CD4-positive, alpha-beta T cell treated with Interleukin-15 for 1 hour (primary cell): ENCODE data around the gene AKAP13.
"Not testable (repeated sequence)": the region's sequence is repeated elsewhere in the genome, so short reads cannot be mapped to it uniquely, and the experiment has no call there.

Experiments
- DNase-seq: peaks from one replicate; pipeline ENCODE4 v3.0.0-alpha.2; 2020

Gene AKAP13

DNA sequence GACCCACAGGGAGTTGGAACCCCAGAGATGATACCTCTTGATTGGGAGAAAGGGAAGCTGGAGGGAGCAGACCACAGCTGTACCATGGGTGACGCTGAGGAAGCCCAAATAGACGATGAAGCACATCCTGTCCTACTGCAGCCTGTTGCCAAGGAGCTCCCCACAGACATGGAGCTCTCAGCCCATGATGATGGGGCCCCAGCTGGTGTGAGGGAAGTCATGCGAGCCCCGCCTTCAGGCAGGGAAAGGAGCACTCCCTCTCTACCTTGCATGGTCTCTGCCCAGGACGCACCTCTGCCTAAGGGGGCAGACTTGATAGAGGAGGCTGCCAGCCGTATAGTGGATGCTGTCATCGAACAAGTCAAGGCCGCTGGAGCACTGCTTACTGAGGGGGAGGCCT, 201.1 kb downstream of the AKAP13 start:
- DNase-seq, result peak; percentile 70

GRCh38 chr15:85582131-85583079, 202.0 kb downstream of the AKAP13 start:
- DNase-seq, result peak; percentile 75

- no peak for DNase-seq
These were observed 203.0 kb downstream of the AKAP13 start for GRCh38 chr15:85583442-85583841.

DNA sequence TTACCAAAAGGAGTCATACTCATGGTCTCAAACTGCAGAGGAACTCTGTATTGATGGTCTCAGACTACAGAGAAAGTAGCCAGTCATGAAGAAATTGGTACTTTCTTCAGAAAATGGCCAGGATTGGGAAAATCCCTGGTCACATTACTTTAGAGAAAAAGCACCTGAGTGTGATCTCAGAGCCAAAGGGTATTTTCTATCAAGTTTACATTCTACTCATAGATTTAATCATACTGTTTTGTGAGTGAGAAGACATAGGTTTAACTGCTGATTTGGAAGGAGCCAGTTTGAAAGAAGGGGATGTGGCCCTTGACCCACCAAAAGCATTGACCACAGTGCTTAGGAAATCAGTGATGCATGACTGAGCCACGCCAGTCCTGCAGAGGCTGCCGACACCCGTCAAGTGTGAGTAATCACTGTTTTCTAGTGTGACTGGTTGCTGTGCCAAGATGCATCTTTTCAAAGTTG, 203.6 kb downstream of the AKAP13 start:
- DNase-seq, result peak; percentile 79

DNA sequence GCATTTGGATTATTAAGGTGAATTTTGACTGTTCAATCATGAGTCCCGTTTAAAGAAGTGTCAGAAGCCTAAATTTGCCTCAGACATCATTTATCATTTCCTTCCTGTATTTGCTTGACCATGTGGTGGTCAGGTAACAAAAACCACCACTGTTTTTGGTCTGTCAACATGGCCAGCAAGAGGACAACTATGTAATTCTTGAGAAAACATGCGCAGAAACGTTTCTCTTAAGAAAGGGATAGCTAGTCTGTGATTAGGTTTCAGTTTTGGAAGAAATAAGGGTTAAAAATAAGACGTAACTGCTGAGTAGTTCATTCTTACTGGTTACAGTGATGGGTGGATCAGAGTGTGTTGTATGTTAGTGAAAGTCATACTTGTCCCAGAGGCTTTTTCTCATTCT, 204.5 kb downstream of the AKAP13 start:
- DNase-seq, result no peak

DNA sequence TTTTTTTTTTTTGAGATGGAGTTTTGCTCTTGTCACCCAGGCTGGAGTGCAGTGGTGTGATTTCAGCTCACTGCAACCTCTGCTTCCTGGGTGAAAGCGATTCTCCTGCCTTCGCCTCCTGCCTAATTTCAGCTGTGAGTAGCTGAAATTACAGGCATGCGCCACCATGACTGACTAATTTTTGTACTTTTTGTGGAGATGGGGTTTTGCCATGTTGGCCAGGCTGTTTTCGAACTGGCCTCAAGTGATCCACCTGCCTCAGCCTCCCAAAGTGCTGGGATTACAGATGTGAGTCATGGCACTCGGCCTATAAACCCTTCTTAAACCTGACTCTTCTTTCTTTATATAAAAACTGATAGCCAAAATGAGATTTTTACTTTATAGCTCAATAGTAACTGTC, 205.8 kb downstream of the AKAP13 start:
- not testable (repeated sequence) for DNase-seq

DNA sequence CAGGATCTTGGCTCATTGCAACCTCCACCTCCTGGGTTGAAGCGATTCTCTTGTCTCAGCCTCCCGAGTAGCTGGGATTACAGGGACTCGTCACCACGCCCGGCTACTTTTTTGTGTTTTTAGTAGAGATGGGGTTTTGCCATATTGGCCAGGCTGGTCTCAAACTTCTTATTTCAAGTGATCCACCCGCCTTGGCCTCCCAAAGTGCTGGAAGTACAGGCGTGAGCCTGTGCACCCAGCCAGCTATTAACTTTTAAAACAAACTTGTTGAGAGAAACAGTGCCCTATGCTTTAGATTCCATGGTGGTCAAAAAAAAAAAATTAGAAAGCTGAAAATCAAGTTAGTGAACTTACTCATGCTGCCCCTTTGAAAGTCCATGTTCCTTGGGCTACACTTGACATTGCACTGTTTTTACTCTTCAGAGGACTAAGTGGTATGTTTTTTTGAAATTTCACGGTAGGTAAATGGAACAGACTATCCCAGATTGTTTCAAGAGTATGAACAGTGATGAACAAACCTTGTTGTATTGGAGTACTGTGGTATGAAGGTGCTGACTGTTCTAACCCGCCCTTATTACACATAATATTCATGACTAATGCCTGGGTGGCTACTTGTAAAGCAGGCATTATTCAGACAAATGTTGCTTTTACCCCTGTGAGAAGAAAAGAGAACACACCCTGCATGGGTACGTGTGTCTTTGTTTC, 207.5 kb downstream of the AKAP13 start:
- DNase-seq, result no peak

DNA sequence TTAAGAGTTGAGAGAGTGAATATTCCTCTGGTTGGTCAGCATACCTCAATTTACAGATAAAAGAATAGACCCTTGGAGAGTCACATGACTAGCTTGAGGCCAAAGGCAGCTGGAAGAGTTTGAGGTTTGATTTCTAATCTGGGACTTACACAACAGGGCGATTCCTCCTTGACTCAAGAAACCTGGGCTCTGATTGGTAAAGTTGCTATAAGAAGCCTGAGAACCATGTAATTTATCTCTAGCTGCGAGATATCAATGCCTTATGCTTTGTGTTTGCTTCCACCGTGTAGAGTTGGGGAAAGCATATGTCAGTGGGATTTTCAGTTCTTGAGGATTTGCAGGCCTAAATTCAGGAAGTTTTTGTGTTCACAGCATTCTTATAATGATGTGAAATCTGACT, 208.3 kb downstream of the AKAP13 start:
- DNase-seq, result no peak

- DNase-seq, result no peak
These were observed 209.4 kb downstream of the AKAP13 start for GRCh38 chr15:85589851-85590250.

DNA sequence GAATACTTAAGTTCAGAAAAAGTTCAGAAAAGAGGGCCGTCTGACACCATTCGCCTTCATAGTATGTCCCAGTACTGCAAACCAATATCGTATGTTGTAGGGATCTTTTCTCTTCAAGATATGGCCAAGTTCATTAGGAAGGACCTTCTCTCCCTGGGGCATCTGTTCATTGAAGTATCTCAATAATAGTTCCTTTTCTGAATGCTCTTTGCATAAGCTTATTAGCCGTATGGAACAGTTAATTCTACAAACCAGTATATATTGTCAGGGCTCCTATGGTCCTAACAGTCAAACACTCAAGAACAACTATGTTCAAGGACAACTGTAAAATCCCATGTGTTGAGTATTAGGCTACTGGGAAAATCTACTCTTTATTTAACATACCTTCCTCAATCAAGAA, 211.2 kb downstream of the AKAP13 start:
- no peak for DNase-seq

DNA sequence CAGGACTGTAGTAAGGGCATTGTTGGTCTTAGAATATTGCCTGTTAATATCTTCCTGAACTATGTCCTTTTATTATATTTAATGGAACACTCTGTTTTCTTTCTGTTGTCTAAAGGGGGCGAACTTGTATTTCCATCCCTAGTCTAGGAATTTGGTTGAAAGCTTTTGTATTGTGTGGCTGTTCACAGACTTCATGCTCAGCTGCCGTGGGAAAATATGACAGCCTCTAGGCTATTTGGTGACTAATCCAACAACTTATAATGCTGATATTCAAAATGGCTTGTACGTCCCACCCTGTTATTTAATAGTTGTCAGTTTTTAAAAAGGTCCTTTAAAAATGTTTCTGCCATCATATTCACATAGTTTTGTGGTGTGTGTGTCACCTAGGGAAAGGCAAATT, 211.7 kb downstream of the AKAP13 start:
- DNase-seq, result no peak

DNA sequence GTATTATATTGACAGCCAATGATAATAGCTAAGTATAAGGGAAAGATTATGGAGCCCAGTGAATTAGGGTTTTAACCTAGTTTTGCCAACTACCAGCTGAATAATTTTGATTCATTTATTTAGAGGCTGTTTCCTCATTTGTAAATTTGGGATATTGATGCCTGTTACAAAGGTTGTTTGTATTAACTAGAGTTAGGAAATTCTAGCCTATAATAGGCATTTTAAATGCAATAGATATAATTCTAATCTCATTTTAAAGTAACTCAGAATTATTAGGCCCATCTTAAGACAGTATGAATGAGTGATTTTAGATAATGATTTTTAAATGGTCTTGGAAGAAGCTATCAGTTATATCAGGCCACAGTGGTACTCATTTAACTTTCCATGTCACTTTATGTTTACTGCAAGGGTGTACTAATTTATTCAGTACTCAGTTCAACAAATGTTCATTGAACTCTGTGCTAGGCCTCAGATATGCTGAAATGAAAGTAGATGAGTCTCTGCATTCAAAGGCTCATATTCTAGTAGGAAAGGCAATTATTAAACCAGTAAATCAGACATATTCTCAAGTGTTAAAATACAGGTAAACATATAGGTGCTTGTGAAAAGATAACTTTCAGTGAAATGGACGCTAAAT, 213.5 kb downstream of the AKAP13 start:
- DNase-seq, result no peak

DNA sequence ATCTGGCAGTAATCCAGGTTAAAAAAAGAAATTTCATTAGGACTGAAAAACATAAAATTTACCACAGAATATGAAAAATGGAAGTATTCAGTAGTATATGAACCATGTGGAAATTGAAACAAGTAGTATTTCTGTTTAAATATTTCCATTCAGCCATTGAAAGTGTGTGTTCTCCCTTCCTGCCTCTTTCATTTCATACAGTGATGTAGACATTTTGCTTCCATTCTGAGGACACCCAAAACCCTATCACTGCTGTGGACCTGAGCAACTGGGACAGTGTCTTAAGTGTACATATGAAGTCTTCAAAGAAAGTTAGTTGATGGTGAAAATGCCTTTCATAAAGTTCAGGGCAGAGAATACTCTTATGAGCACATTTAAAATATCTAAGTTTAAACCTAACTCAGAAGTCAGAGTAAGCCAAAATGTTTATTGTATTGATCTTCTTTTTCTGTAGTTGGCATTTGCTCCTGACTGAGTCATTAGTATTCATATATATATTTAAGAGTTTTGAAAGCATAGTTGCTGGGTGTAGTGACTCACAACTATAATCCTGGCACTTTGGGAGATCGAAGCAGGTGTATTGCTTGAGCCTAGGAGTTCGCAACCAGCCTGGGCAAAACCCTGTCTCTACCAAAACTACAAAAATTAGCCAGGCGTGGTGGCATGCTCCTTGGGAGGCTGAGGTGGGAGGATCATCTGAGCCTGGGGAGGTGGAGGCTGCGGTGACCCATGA, 215.6 kb downstream of the AKAP13 start:
- no peak for DNase-seq

DNA sequence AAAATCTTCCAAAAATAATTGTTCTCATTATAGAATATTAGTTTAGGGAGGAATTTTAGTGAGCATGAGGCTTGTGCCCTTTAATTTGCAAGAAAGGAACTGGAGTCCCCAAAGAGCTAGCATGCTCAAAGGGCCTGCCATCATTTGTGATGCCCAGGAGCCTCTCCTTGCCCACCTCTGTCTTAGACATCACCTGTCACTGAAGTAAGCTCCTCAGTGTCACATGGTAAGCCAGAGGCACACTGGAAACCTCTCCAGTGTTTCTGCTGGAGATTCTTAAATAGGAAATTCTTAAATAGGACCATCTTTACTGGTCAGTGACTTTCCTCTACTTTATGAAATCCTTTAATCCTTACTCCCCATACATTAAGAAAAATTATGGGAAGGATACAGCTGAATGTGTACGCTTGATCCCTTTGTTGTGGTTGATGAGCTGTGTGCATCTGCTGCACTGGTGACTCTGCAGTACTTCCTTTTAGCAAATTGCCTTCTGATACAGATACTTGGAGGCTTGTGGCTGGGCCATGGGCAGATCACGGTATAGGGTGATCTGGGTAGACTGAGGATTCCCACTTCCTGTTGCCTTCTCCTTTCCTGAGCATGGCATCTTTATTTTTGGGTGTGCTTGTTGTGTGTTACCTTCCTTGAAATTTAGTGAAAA, 216.9 kb downstream of the AKAP13 start:
- DNase-seq, result no peak

DNA sequence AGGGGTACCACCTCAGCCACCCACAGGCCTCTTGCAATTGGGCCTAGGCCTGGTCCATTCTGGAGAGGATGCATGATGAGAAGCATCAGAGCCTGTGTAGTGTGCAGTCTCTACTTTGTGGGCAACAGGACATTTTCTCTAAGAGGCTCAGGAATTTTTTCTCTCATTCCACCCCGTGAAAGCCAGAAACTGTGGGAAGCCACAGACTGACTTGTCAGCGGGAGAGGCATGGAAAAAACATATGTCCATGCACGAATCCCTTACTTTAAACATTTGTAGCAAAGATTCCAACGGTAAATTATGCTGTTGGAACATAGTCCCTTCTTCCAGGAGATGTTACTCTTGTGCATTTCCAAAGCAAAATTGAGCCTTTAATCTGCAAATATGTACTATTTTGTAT, 217.8 kb downstream of the AKAP13 start:
- DNase-seq, result no peak

DNA sequence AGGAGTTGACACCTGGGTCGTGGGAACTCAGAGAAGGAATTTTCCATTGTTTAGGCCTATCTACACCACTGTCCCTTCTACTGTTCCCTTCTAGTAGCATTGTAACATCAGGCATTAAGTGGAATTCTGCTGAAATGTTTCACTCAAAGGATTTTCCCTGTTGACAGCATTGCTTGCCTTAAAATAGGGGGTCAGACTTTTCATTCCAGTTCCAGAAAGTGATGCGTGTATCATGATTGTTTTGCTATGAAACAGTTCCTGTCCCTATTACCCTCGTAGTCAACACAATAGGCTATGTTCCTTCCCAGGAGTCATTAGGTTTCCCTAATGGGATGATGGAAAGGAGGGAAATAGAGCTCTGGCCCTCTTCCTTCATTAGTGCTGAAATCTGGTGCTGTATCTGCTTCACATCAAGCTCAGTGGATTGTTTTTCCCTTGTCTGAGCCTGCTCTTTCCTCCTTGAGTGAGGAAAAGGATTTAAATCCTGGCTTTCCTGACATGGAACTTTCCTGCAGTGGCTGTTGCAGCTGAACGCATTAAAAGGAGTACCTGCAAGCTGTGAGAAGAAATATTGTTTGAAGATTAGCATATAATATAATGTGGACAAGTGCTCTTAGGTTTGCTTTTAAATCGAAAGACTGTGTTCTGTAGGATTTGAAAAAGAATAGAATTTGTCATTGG, 218.5 kb downstream of the AKAP13 start:
- DNase-seq, result no peak

GRCh38 chr15:85600001-85600400, 219.6 kb downstream of the AKAP13 start:
- no peak for DNase-seq

- no peak for DNase-seq
These were observed 222.8 kb downstream of the AKAP13 start for GRCh38 chr15:85603160-85603559.

GRCh38 chr15:85603703-85604102, 223.3 kb downstream of the AKAP13 start:
- DNase-seq, result no peak

DNA sequence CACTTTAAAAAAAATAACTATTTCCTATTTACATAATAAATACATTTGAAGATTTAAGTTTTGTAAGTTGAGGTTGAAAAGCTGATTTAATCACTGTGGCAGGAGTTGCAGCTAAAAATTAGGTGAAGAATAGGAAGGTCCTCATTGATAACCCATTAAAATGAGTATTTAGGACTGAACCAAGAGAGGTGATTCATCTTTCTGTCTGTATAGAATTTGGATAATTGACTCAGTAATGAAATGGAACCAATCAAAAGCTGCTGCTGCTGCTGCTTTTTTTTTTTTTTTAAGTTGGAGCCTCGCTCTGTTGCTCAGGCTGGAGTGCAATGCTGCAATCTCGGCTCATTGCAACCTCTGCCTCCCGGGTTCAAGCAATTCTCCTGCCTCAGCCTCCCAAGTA, 223.8 kb downstream of the AKAP13 start:
- DNase-seq, result no peak

DNA sequence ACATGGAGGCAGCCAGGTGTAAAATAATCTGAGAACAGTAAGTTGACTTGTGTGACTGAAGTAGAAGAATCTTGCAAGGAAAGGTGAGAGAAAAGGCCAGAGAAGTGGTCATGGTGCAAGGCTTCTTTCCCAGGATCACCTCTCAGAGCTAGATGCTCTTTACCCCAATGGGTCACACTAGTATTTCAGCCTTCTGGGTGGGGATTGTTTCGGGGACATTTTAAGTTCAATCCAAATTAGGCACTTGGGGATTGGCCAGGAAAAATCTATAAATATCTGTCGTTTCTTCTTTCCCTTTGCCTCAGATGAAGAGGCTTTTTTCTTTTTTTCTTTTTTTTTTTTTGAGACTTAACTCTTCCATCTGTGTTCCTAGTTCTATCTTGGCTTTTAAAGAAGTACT, 226.3 kb downstream of the AKAP13 start:
- no peak for DNase-seq
